ENCODE results near the gene PARP16.

The PARP16 gene

GRCh38 chr15:65302061-65302460, 15.4 kb upstream of the PARP16 start:
- CTCF ChIA-PET: interaction anchor here (0.6 to 1.8 kb wide), 2 partner anchors 17 to 19 kb away, joined by 3 to 4 read pairs; no protein-coding TSS in a partner anchor
- POLR2A ChIA-PET: no interaction called here
- no peak overlapping the region for H3K27ac ChIP-seq (ENCODE audit: extremely low read depth, low read depth, low read length)
- peaks cover 8% of the 10 kb centered on the region; the same call in 1 of the 2 replicates for H3K4me1 ChIP-seq (ENCODE audit: control insufficient read depth, insufficient read depth, low read length)
- H3K4me3 ChIP-seq (ENCODE audit: low read depth, low read length): no peak overlapping the region
- no peaks in the 10 kb centered on the region for H3K9me3 ChIP-seq (ENCODE audit: control insufficient read depth, insufficient read depth, low read depth, low read length)
- H3K36me3 ChIP-seq (ENCODE audit: control insufficient read depth in 2 of 2, insufficient read depth in 1 of 2, low read length in 2 of 2): no peaks in the 10 kb centered on the region
- no peak for TF ChIP-seq ZNF654 (tag by site-specific recombination; IDR thresholded peaks at IDR 0.05; ENCODE audit: low read depth)
- no peak for TF ChIP-seq ZNF664 (tag by site-specific recombination; IDR thresholded peaks at IDR 0.05)
- TF ChIP-seq ZNF629 (tag by site-specific recombination; IDR thresholded peaks at IDR 0.05): no peak
- TF ChIP-seq ZFP69B (tag by site-specific recombination; IDR thresholded peaks at IDR 0.05): no peak
- TF ChIP-seq ZNF623 (tag by site-specific recombination; IDR thresholded peaks at IDR 0.05): no peak
- TF ChIP-seq REST (tag by site-specific recombination; IDR thresholded peaks at IDR 0.05): no peak
- no peak for TF ChIP-seq SP2 (tag by site-specific recombination; IDR thresholded peaks at IDR 0.05)
- TF ChIP-seq ZNF791 (tag by site-specific recombination; IDR thresholded peaks at IDR 0.05): no peak
- TF ChIP-seq ZBTB48 (tag by site-specific recombination; IDR thresholded peaks at IDR 0.05): no peak

GRCh38 chr15:65300924-65301441, 14.3 kb upstream of the PARP16 start:
- no peak for TF ChIP-seq AEBP2 (tag by site-specific recombination; IDR thresholded peaks at IDR 0.05; ENCODE audit: borderline replicate concordance)
- TF ChIP-seq ZIC2 (tag by site-specific recombination; IDR thresholded peaks at IDR 0.05): no peak
- TF ChIP-seq ZBTB20 (tag by site-specific recombination; IDR thresholded peaks at IDR 0.05): no peak
- no peak for TF ChIP-seq ZNF660 (tag by site-specific recombination; IDR thresholded peaks at IDR 0.05)
- no peak for TF ChIP-seq ZNF596 (tag by site-specific recombination; IDR thresholded peaks at IDR 0.05)
- no peak for TF ChIP-seq ZNF747 (tag by site-specific recombination; IDR thresholded peaks at IDR 0.05)
- TF ChIP-seq ZNF555 (tag by site-specific recombination; conservative IDR thresholded peaks at IDR 0.05): no peak
- no peak for TF ChIP-seq PRDM1 (tag by site-specific recombination; IDR thresholded peaks at IDR 0.05)
- no peak overlapping the region for H3K27ac ChIP-seq (ENCODE audit: extremely low read depth, low read depth, low read length)
- ChIA-PET CTCF (interaction anchor here (0.7 to 1.4 kb wide), 5 partner anchors 14 to 89 kb away, joined by 3 to 6 read pairs (median 3); partner anchors contain the start of gene PARP16), POLR2A (interaction anchor here (1.1 to 1.2 kb wide), 2 partner anchors 13 to 77 kb away, joined by 3 to 4 read pairs; no protein-coding TSS in a partner anchor)
- no peaks in the 10 kb centered on the region for H3K36me3 ChIP-seq (ENCODE audit: control insufficient read depth in 2 of 2, insufficient read depth in 1 of 2, low read length in 2 of 2)
- H3K4me1 ChIP-seq (ENCODE audit: control insufficient read depth, insufficient read depth, low read length): peaks cover 3% of the 10 kb centered on the region; the same call in 1 of the 2 replicates
- no peak overlapping the region for H3K4me3 ChIP-seq (ENCODE audit: low read depth, low read length)
- H3K9me3 ChIP-seq (ENCODE audit: control insufficient read depth, insufficient read depth, low read depth, low read length): no peaks in the 10 kb centered on the region

- ChIA-PET POLR2A (interaction anchor here (2.5 kb wide), 1 partner anchor 114 kb away, joined by 9 read pairs; the partner anchor contains the start of gene CLPX), CTCF (interaction anchor here (0.7 to 3.0 kb wide), 4 partner anchors 12 to 195 kb away, joined by 4 to 35 read pairs (median 4); partner anchors contain the start of gene PARP16)
- no peak overlapping the region for H3K4me3 ChIP-seq (ENCODE audit: low read depth, low read length)
- peaks cover 3% of the 10 kb centered on the region; the same call in 1 of the 2 replicates for H3K4me1 ChIP-seq (ENCODE audit: control insufficient read depth, insufficient read depth, low read length)
- H3K9me3 ChIP-seq (ENCODE audit: control insufficient read depth, insufficient read depth, low read depth, low read length): no peaks in the 10 kb centered on the region
- no peaks in the 10 kb centered on the region for H3K36me3 ChIP-seq (ENCODE audit: control insufficient read depth in 2 of 2, insufficient read depth in 1 of 2, low read length in 2 of 2)
- H3K27ac ChIP-seq (ENCODE audit: extremely low read depth, low read depth, low read length): no peak overlapping the region
- TF ChIP-seq ZNF76 (tag by site-specific recombination; IDR thresholded peaks at IDR 0.05; ENCODE audit: borderline replicate concordance, low read depth) (no peak), ZNF513 (tag by site-specific recombination; IDR thresholded peaks at IDR 0.05) (no peak), ZNF112 (tag by site-specific recombination; IDR thresholded peaks at IDR 0.05) (no peak), IKZF3 (tag by site-specific recombination; IDR thresholded peaks at IDR 0.05) (no peak), SALL2 (tag by site-specific recombination; IDR thresholded peaks at IDR 0.05; ENCODE audit: borderline replicate concordance) (no peak), ZNF148 (tag by site-specific recombination; IDR thresholded peaks at IDR 0.05; ENCODE audit: borderline replicate concordance) (no peak), ZNF626 (tag by site-specific recombination; IDR thresholded peaks at IDR 0.05) (no peak)
Measured at GRCh38 chr15:65298731-65299130, 12.0 kb upstream of the PARP16 start.
